GM21423 (cell line): Measurements from ENCODE around the gene NPIPB13.
"Not testable (repeated sequence)": the region's sequence is repeated elsewhere in the genome, so short reads cannot be mapped to it uniquely, and the experiment has no call there.

Experiments
- ATAC-seq: cut with Tn5 transposase; IDR thresholded peaks from one replicate; pipeline ENCODE4 v1.9.1; 2021; ENCODE audit warnings: mild to moderate bottlenecking, moderate library complexity; ENCODE audit not compliant: unreplicated experiment

Gene NPIPB13

GRCh38 chr16:30248379-30248778 lies at the start of gene NPIPB13:
Gene NPIPB13 (minus strand): TSS chr16:30248479. CDS start chr16:30245573, 2,906 bp downstream.
- not testable (repeated sequence) for ATAC-seq

- not testable (repeated sequence) for ATAC-seq
These were observed 34.1 kb upstream of the NPIPB13 start for GRCh38 chr16:30282357-30282756.

- not testable (repeated sequence) for ATAC-seq
These were observed 30.2 kb upstream of the NPIPB13 start for GRCh38 chr16:30278523-30278922.

GRCh38 chr16:30217082-30217481 lies 31.2 kb downstream of the NPIPB13 start:
- ATAC-seq: not testable (repeated sequence)

- ATAC-seq: not testable (repeated sequence)
These were observed 36.9 kb downstream of the NPIPB13 start for GRCh38 chr16:30211414-30211813.

- not testable (repeated sequence) for ATAC-seq
These were observed 39.2 kb downstream of the NPIPB13 start for GRCh38 chr16:30209032-30209431.

GRCh38 chr16:30207063-30207704 lies 41.1 kb downstream of the NPIPB13 start:
- not testable (repeated sequence) for ATAC-seq

GRCh38 chr16:30206252-30206651 lies 42.0 kb downstream of the NPIPB13 start:
- not testable (repeated sequence) for ATAC-seq

GRCh38 chr16:30205541-30206236 lies 42.6 kb downstream of the NPIPB13 start:
- not testable (repeated sequence) for ATAC-seq

GRCh38 chr16:30199608-30200343 lies 48.5 kb downstream of the NPIPB13 start:
- ATAC-seq: not testable (repeated sequence)

- ATAC-seq: not testable (repeated sequence)
These were observed 49.2 kb downstream of the NPIPB13 start, which contains the start of gene SULT1A3 for GRCh38 chr16:30199049-30199448. Gene SULT1A3 (plus strand): TSS chr16:30199255. CDS start chr16:30200729, 1,474 bp downstream.
